GM12878 (cell line): ENCODE results near the gene ZFPM1. TPM values are rescaled to one million over a fixed set of nuclear protein-coding genes. Genes with fewer than 3 reads are reported as not detected.

ENCODE experiments used
- ATAC-seq: fragments of 200-7000 bp; cut with Tn5 transposase; 3 replicates; pipeline ENCODE4 v1.9.1; 2020; ENCODE audit warnings: mild to moderate bottlenecking, moderate library complexity
- BruUV-seq: library from RNA; stranded (reverse); fragments of 400-500 nt; replicated peaks from 2 replicates; lab custom pipeline; 2021; lab: Mats Ljungman, UMichigan
- CTCF ChIA-PET: fragments of 300-600 bp; sonication (Branson Sonifier 250); formaldehyde crosslinking; extraction: SDS; loops from one replicate; lab custom pipeline; 2021; ENCODE audit warnings: inconsistent platforms; lab: Yijun Ruan, JAX
- POLR2A ChIA-PET: fragments of 350-600 bp; formaldehyde crosslinking; extraction: SDS; loops from one replicate; lab custom pipeline; 2021; ENCODE audit warnings: inconsistent platforms; lab: Charles Lee
- RAD21 ChIA-PET: fragments of 300-600 bp; sonication (Branson Sonifier 250); formaldehyde crosslinking; loops from one replicate; lab custom pipeline; 2023; ENCODE audit warnings: antibody characterized with exemption; ENCODE audit not compliant: unreplicated experiment; lab: Charles Lee
- SMC1A ChIA-PET: fragments of 300-600 bp; sonication (Branson Sonifier 250); formaldehyde crosslinking; loops from one replicate; lab custom pipeline; 2023; ENCODE audit not compliant: unreplicated experiment, uncharacterized antibody; lab: Charles Lee
- DNase-seq: peaks from one replicate; pipeline ENCODE4 v3.0.0-alpha.2; 2011; ENCODE audit warnings: low read depth, low spot score
- FAIRE-seq: peaks from 3 replicates; lab custom pipeline; 2011; peaks lifted over from hg19 to GRCh38; lab: Jason Lieb, UNC
- H2AFZ ChIP-seq: 2 replicates; pipeline ENCODE4 v1.6.0; 2011; ENCODE audit warnings: low read depth, low read length, control low read depth; ENCODE audit not compliant: control insufficient read depth
- H3K27ac ChIP-seq: 2 replicates; pipeline ENCODE4 v1.5.1; 2011; ENCODE audit warnings: control low read depth; ENCODE audit not compliant: control insufficient read depth, insufficient read depth
- H3K27me3 ChIP-seq, 2 experiments: replicated peaks in 1 of 2; 2 replicates each; pipeline versions ENCODE4 v1.6.0 to v1.6.1; 2011; ENCODE audit warnings: low read length in 1 of 2; ENCODE audit not compliant: control insufficient read depth in 2 of 2, insufficient read depth in 2 of 2
- H3K36me3 ChIP-seq, 2 experiments: 2 replicates each; pipeline ENCODE4 v1.5.1; 2011; ENCODE audit warnings: low read length in 1 of 2; ENCODE audit not compliant: control insufficient read depth in 2 of 2, insufficient read depth in 2 of 2
- H3K4me1 ChIP-seq: 2 replicates; pipeline ENCODE4 v1.6.1; 2011; ENCODE audit warnings: mild to moderate bottlenecking, low read length, moderate library complexity, mixed read lengths; ENCODE audit not compliant: control insufficient read depth, insufficient read depth
- H3K4me2 ChIP-seq: 2 replicates; pipeline ENCODE4 v1.6.0; 2011; ENCODE audit warnings: control low read depth; ENCODE audit not compliant: control insufficient read depth, insufficient read depth
- H3K4me3 ChIP-seq: fragments of 200-600 bp; sonication (generic); 2 replicates; pipeline ENCODE4 v1.5.1; 2016
- H3K79me2 ChIP-seq: 2 replicates; pipeline ENCODE4 v1.6.0; 2011; ENCODE audit warnings: low read length; ENCODE audit not compliant: control insufficient read depth, insufficient read depth
- H3K9ac ChIP-seq: 2 replicates; pipeline ENCODE4 v1.8.0; 2011; ENCODE audit warnings: low read length, control low read depth, mixed read lengths; ENCODE audit not compliant: control insufficient read depth, insufficient read depth
- H3K9me3 ChIP-seq: replicated peaks from 3 replicates; pipeline ENCODE4 v1.5.1; 2011; ENCODE audit warnings: mild to moderate bottlenecking, low read length; ENCODE audit not compliant: control insufficient read depth, insufficient read depth
- H4K20me1 ChIP-seq: 2 replicates; pipeline ENCODE4 v1.6.0; 2011; ENCODE audit not compliant: control insufficient read depth, insufficient read depth
- BHLHE40 ChIP-seq, 2 experiments: fragments of 450-650 bp in 1 of 2; IDR thresholded peaks; 2 replicates each; pipeline ENCODE4 v1.6.1; 2011 to 2017; ENCODE audit warnings: low read depth in 2 of 2, borderline replicate concordance in 1 of 2, improper control_type of control experiment in 1 of 2, low read length in 1 of 2, mild to moderate bottlenecking in 1 of 2
- CHD4 ChIP-seq: fragments of 200-600 bp; sonication (generic); IDR thresholded peaks from 2 replicates; pipeline ENCODE4 v1.6.1; 2016; ENCODE audit warnings: mild to moderate bottlenecking
- KLF5 ChIP-seq: fragments of 450-650 bp; IDR thresholded peaks from 2 replicates; pipeline ENCODE4 v1.6.1; 2014; ENCODE audit warnings: mild to moderate bottlenecking; ENCODE audit not compliant: partially characterized antibody
- PAX5 ChIP-seq: IDR thresholded peaks from 2 replicates; pipeline ENCODE4 v1.6.1; 2011; ENCODE audit warnings: low read depth, low read length, borderline replicate concordance
- POLR2AphosphoS2 ChIP-seq: IDR thresholded peaks from 2 replicates; pipeline ENCODE4 v1.6.1; 2011; ENCODE audit warnings: low read depth, mild to moderate bottlenecking, low read length, improper control_type of control experiment, moderate library complexity
- TCF3 ChIP-seq: IDR thresholded peaks from 2 replicates; pipeline ENCODE4 v1.6.1; 2012; ENCODE audit warnings: low read depth, mild to moderate bottlenecking, low read length, borderline replicate concordance; ENCODE audit not compliant: insufficient read depth
- YBX1 ChIP-seq: fragments of 450-650 bp; IDR thresholded peaks from 2 replicates; pipeline ENCODE4 v1.6.1; 2016; ENCODE audit warnings: antibody characterized with exemption
- ZNF24 ChIP-seq: fragments of 450-650 bp; IDR thresholded peaks from 2 replicates; pipeline ENCODE4 v1.6.1; 2017; ENCODE audit warnings: antibody characterized with exemption, mild to moderate bottlenecking
- WGBS: methylation state at CpG from one replicate; pipeline ENCODE4 v1.1.6; 2016; ENCODE audit warnings: low lambda C conversion rate; ENCODE audit not compliant: insufficient replicate concordance, insufficient coverage; ENCODE audit errors: missing lambda C conversion rate; 5-methylcytosine and 5-hydroxymethylcytosine counted together
- in situ Hi-C: fragments of 300-500 bp; cut with MboI; formaldehyde crosslinking; loops from 9 replicates; pipeline ENCODE4 v1.14.3; 2018; ENCODE audit warnings: mixed read lengths
- intact Hi-C: fragments of 100-400 bp; cut with micrococcal nuclease; formaldehyde crosslinking; loops from one replicate; pipeline ENCODE4 v1.14.2; 2022; ENCODE audit not compliant: unreplicated experiment
- polyA plus RNA-seq, 11 experiments: library from polyadenylated mRNA; depleted of rRNA in 4 of 11; unstranded in 6 of 11; stranded (reverse) in 5 of 11; fragments of >200 nt; fragmentation: Nextera tagmentation in 4 of 11; fragmentation: Illumina TruSeq in 1 of 11; extraction: Ambion mirVana in 4 of 11; extraction: Trizol in 1 of 11; gene quantifications; 1 replicate in 1 of 11; 2 replicates in 10 of 11; pipeline versions ENCODE4 v1.2.1 to v1.2.3, GENCODE V29; 2011 to 2016; ENCODE audit warnings: inconsistent platforms in 2 of 11, missing spikeins in 2 of 11, low read depth in 1 of 11
- total RNA-seq, 4 experiments: library from RNA; depleted of rRNA in 3 of 4; stranded (reverse); fragments of >200 nt in 3 of 4; fragmentation: Illumina TruSeq in 1 of 4; extraction: Trizol in 1 of 4; gene quantifications; 2 replicates each; pipeline versions ENCODE4 v1.2.1 to v1.2.3, GENCODE V29; 2013 to 2021
- TF ChIP-seq, protein P1 (sequence below): fragments of 450-650 bp; IDR thresholded peaks from 2 replicates; pipeline ENCODE4 v1.6.1; 2017; ENCODE audit warnings: mild to moderate bottlenecking, moderate library complexity

ZFPM1 gene
- total and polyA plus RNA-seq, 10 of the 15 experiments (the other 5 are each of a cell fraction or from before 2014, with no cell fraction given): 0.02 to 5.1 (median 0.30) TPM

DNA sequence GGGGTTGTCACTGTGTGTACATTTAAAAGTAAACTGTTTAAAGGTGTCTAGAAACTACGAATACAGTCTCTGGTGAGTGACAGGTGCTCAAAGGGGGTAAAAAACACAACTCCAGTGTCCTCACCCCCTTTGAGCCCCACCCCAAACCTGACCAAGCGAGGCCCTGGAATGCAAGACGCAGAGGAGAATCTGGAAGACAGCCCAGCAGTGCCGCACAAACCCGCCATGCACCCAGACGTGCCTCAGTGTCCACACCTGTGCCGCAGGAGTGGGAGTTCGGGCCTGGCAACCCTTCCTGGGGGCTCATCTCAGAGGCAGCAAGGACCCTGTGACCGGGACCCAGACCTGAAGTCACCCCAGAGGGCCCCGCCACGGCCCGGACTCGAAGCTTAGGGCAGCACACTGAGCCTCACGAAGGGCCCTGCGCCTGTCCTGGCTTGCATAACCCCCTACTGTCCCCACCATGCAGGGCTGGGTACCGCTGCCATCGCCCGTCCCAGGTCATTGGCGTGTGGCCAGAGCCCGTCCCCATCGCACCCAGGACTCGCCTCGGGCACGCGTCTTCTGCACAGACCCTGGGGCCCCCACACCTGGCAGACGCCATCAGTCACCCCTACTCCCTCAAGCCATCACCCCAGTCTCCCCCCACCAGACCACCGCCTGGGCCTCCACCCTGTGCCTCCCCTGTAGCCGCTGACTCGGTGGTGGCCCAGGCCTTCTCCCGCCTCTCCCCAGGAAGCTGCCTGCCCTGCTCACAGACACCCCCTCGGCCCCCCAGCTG lies 84.1 kb downstream of the ZFPM1 start:
- FAIRE-seq: no peak
- no peak for TF ChIP-seq PAX5
- no peak for TF ChIP-seq BHLHE40 (IDR thresholded peaks at IDR 0.05; ENCODE audit: borderline replicate concordance in 1 of 2, low read depth in 2 of 2, low read length in 1 of 2)
- no peak for TF ChIP-seq YBX1
- no peak for TF ChIP-seq POLR2AphosphoS2
- TF ChIP-seq CHD4: no peak
- TF ChIP-seq TCF3: no peak
- TF ChIP-seq ZNF24: no peak
- TF ChIP-seq, protein P1, sequence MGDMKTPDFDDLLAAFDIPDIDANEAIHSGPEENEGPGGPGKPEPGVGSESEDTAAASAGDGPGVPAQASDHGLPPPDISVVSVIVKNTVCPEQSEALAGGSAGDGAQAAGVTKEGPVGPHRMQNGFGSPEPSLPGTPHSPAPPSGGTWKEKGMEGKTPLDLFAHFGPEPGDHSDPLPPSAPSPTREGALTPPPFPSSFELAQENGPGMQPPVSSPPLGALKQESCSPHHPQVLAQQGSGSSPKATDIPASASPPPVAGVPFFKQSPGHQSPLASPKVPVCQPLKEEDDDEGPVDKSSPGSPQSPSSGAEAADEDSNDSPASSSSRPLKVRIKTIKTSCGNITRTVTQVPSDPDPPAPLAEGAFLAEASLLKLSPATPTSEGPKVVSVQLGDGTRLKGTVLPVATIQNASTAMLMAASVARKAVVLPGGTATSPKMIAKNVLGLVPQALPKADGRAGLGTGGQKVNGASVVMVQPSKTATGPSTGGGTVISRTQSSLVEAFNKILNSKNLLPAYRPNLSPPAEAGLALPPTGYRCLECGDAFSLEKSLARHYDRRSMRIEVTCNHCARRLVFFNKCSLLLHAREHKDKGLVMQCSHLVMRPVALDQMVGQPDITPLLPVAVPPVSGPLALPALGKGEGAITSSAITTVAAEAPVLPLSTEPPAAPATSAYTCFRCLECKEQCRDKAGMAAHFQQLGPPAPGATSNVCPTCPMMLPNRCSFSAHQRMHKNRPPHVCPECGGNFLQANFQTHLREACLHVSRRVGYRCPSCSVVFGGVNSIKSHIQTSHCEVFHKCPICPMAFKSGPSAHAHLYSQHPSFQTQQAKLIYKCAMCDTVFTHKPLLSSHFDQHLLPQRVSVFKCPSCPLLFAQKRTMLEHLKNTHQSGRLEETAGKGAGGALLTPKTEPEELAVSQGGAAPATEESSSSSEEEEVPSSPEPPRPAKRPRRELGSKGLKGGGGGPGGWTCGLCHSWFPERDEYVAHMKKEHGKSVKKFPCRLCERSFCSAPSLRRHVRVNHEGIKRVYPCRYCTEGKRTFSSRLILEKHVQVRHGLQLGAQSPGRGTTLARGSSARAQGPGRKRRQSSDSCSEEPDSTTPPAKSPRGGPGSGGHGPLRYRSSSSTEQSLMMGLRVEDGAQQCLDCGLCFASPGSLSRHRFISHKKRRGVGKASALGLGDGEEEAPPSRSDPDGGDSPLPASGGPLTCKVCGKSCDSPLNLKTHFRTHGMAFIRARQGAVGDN: no peak
- no peak for TF ChIP-seq KLF5
- TF ChIP-seq, all 136 proteins: peak for 0
- H3K4me1 ChIP-seq: peaks cover 5% of the 10 kb centered on the region

More for the DNA sequence above, 84.1 kb downstream of the ZFPM1 start:
- intact Hi-C loops (no loop called here), in situ Hi-C loops (no loop called here)
- DNase-seq (no peak), ATAC-seq (no peak)
- no TSS peak for BruUV-seq
- 74% methylated on average over 30 of the region's 31 CpGs for WGBS
- POLR2A ChIA-PET: interaction anchor here (0.6 kb wide), 1 partner anchor 71 kb away, joined by 3 read pairs; no protein-coding TSS in a partner anchor
- Histone ChIP-seq H3K36me3 (no peaks in the 10 kb centered on the region), H3K27ac (no peak overlapping the region), H4K20me1 (no peaks in the 10 kb centered on the region), H3K9me3 (peaks cover 4% of the 10 kb centered on the region; the same call in 1 of the 3 replicates), H3K79me2 (peaks cover 4% of the 10 kb centered on the region; the same call in 1 of the 2 replicates), H3K4me2 (no peak overlapping the region), H2AFZ (no peak overlapping the region), H3K4me3 (no peak overlapping the region), H3K27me3 (no peaks in the 10 kb centered on the region; a peak in 1 of 4 replicates), H3K9ac (no peak overlapping the region)
- RAD21 ChIA-PET: no interaction called here
- SMC1A ChIA-PET: no interaction called here
- CTCF ChIA-PET: interaction anchor here (1.3 to 1.5 kb wide), 2 partner anchors 24 to 28 kb away, joined by 4 to 6 read pairs; no protein-coding TSS in a partner anchor
